Measurements from ENCODE around the gene SMARCA5. TPM values are rescaled to one million over a fixed set of nuclear protein-coding genes. Genes with fewer than 3 reads are reported as not detected.

Gene SMARCA5
- 50.6 and 73.8 TPM in 2 replicates for total RNA-seq

- H3K4me3 ChIP-seq (ENCODE audit: low read depth, low read length) = peak within 1 kb of the TSS; percentile 89
- no peak for TF ChIP-seq CTCF (IDR thresholded peaks at IDR 0.05; ENCODE audit: insufficient read depth, low read depth, low read length)
- DNase-seq (ENCODE audit: low read depth) = peak; percentile 99
Measured at GRCh38 chr4:143513314-143514168, at the start of gene SMARCA5. Gene SMARCA5, plus strand, starts transcription at chr4:143513702. Its CDS starts 223 bp downstream, at chr4:143513925.

- TF ChIP-seq CTCF (IDR thresholded peaks at IDR 0.05; ENCODE audit: insufficient read depth, low read depth, low read length) = no peak
- H3K4me3 ChIP-seq (ENCODE audit: low read depth, low read length) = no peak overlapping the region
- DNase-seq (ENCODE audit: low read depth) = no peak
Measured at GRCh38 chr4:143473334-143474126, 40.0 kb upstream of the SMARCA5 start.

GRCh38 chr4:143477487-143477886 is 36.0 kb upstream of the SMARCA5 start:
- no peak for DNase-seq (ENCODE audit: low read depth)
- no peak for TF ChIP-seq CTCF (IDR thresholded peaks at IDR 0.05; ENCODE audit: insufficient read depth, low read depth, low read length)
- H3K4me3 ChIP-seq (ENCODE audit: low read depth, low read length) = no peak overlapping the region

GRCh38 chr4:143481361-143481760 is 32.1 kb upstream of the SMARCA5 start:
- DNase-seq (ENCODE audit: low read depth) = no peak
- no peak overlapping the region for H3K4me3 ChIP-seq (ENCODE audit: low read depth, low read length)
- TF ChIP-seq CTCF (IDR thresholded peaks at IDR 0.05; ENCODE audit: insufficient read depth, low read depth, low read length) = no peak

- peak; percentile 72 for DNase-seq (ENCODE audit: low read depth)
- H3K4me3 ChIP-seq (ENCODE audit: low read depth, low read length) = no peak overlapping the region
- TF ChIP-seq CTCF (IDR thresholded peaks at IDR 0.05; ENCODE audit: insufficient read depth, low read depth, low read length) = peak; percentile 67
Measured at GRCh38 chr4:143482840-143483239, 30.7 kb upstream of the SMARCA5 start.

GRCh38 chr4:143486314-143486713 is 27.2 kb upstream of the SMARCA5 start:
- H3K4me3 ChIP-seq (ENCODE audit: low read depth, low read length) = no peak overlapping the region
- TF ChIP-seq CTCF (IDR thresholded peaks at IDR 0.05; ENCODE audit: insufficient read depth, low read depth, low read length) = no peak
- no peak for DNase-seq (ENCODE audit: low read depth)

Measured in fibroblast of villous mesenchyme (primary cell).